K562 (cell line): Measurements from ENCODE around the gene PLEKHS1. TPM values are rescaled to one million over a fixed set of nuclear protein-coding genes. Genes with fewer than 3 reads are reported as not detected.
"Not testable (repeated sequence)": the region's sequence is repeated elsewhere in the genome, so short reads cannot be mapped to it uniquely, and the experiment has no call there.

Source experiments
- ATAC-seq: fragments of 200-7000 bp; cut with Tn5 transposase; 3 replicates; pipeline ENCODE4 v1.9.1; 2020; ENCODE audit warnings: moderate library complexity
- BruUV-seq: library from RNA; stranded (reverse); fragments of 400-500 nt; replicated peaks from 2 replicates; lab custom pipeline; 2021; lab: Mats Ljungman, UMichigan
- CTCF ChIA-PET: fragments of 300-600 bp; formaldehyde crosslinking; extraction: SDS; loops from one replicate; lab custom pipeline; 2021; ENCODE audit warnings: low intra/inter-chr PET ratio; lab: Yijun Ruan, JAX
- POLR2A ChIA-PET: fragments of 300-600, 350-650 bp; sonication (Branson Sonifier 250); formaldehyde crosslinking; extraction: SDS; loops from one replicate; lab custom pipeline; 2021; ENCODE audit warnings: antibody characterized with exemption, inconsistent platforms; lab: Yijun Ruan, JAX
- DNase-seq, 4 experiments: peaks; one replicate each; pipeline versions ENCODE4 v3.0.0 to v3.0.0-alpha.2; 2011 to 2018; ENCODE audit warnings: low spot score in 3 of 4, mixed read lengths in 3 of 4; ENCODE audit errors: extremely low read depth in 1 of 4
- FAIRE-seq: peaks from 2 replicates; lab custom pipeline; 2011; peaks lifted over from hg19 to GRCh38; lab: Jason Lieb, UNC
- H2AFZ ChIP-seq: 2 replicates; pipeline ENCODE4 v1.6.0; 2011; ENCODE audit warnings: low read depth, low read length, control low read depth, inconsistent platforms
- H3K27ac ChIP-seq: fragments of 200-600 bp; 3 replicates; pipeline ENCODE4 v1.8.0; 2011; ENCODE audit warnings: low read depth, mild to moderate bottlenecking, control low read depth, inconsistent platforms, low read length, moderate library complexity, mixed read lengths; ENCODE audit errors: extremely low read depth
- H3K27me3 ChIP-seq, 2 experiments: fragments of 300-600 bp in 1 of 2; 2 replicates in 1 of 2; 3 replicates in 1 of 2; pipeline versions ENCODE4 v1.6.0 to v1.8.0; 2011; ENCODE audit warnings: inconsistent platforms in 2 of 2, low read length in 2 of 2, mild to moderate bottlenecking in 1 of 2, mixed read lengths in 1 of 2, moderate library complexity in 1 of 2; ENCODE audit not compliant: control insufficient read depth in 2 of 2, insufficient read depth in 2 of 2
- H3K36me3 ChIP-seq: fragments of 300-600 bp; 3 replicates; pipeline ENCODE4 v1.8.0; 2011; ENCODE audit warnings: mild to moderate bottlenecking, low read length, inconsistent platforms; ENCODE audit not compliant: control insufficient read depth, insufficient read depth
- H3K4me1 ChIP-seq, 2 experiments: fragments of 200-600 bp in 1 of 2; replicated peaks in 1 of 2; 2 replicates in 1 of 2; 3 replicates in 1 of 2; pipeline versions ENCODE4 v1.5.1 to v1.8.0; 2011; ENCODE audit warnings: inconsistent platforms in 2 of 2, low read length in 2 of 2, mild to moderate bottlenecking in 1 of 2, mixed read lengths in 1 of 2, moderate library complexity in 1 of 2; ENCODE audit not compliant: control insufficient read depth in 2 of 2, insufficient read depth in 2 of 2
- H3K4me2 ChIP-seq: 2 replicates; pipeline ENCODE4 v1.6.1; 2011; ENCODE audit warnings: low read length, control low read depth, inconsistent platforms, mixed read lengths; ENCODE audit not compliant: insufficient read depth
- H3K4me3 ChIP-seq: fragments of 200-600 bp; sonication (generic), shearing (Covaris generic); 2 replicates; pipeline ENCODE4 v1.5.1; 2016; ENCODE audit warnings: control low read depth, inconsistent platforms
- H3K79me2 ChIP-seq: fragments of 200-600 bp; 3 replicates; pipeline ENCODE4 v1.8.0; 2011; ENCODE audit warnings: low read length, inconsistent platforms; ENCODE audit not compliant: control insufficient read depth, insufficient read depth
- H3K9ac ChIP-seq, 2 experiments: 2 replicates each; pipeline versions ENCODE4 v1.6.0 to v1.6.1; 2011; ENCODE audit warnings: low read depth in 2 of 2, low read length in 2 of 2, control low read depth in 1 of 2, inconsistent platforms in 1 of 2, mild to moderate bottlenecking in 1 of 2, mixed read lengths in 1 of 2; ENCODE audit not compliant: insufficient read depth in 1 of 2
- H3K9me1 ChIP-seq: one replicate; pipeline ENCODE4 v1.6.0; 2011; ENCODE audit warnings: inconsistent platforms, mild to moderate bottlenecking, low read length, moderate library complexity; ENCODE audit not compliant: control insufficient read depth, insufficient read depth
- H3K9me3 ChIP-seq: replicated peaks from 2 replicates; pipeline ENCODE4 v1.5.1; 2011; ENCODE audit warnings: low read depth, low read length, inconsistent platforms; ENCODE audit not compliant: control insufficient read depth, insufficient read depth
- H4K20me1 ChIP-seq: replicated peaks from 2 replicates; pipeline ENCODE4 v1.6.1; 2011; ENCODE audit warnings: low read length, inconsistent platforms, mixed read lengths; ENCODE audit not compliant: control insufficient read depth, insufficient read depth
- ARID1B ChIP-seq: fragments of 450-650 bp; IDR thresholded peaks from 2 replicates; pipeline ENCODE4 v1.6.1; 2016; ENCODE audit warnings: antibody characterized with exemption, mild to moderate bottlenecking, inconsistent platforms
- CREBBP ChIP-seq: IDR thresholded peaks from one replicate; pipeline ENCODE4 v1.6.1; 2012; ENCODE audit warnings: low read depth, mild to moderate bottlenecking, control low read depth, inconsistent platforms, low read length
- CREM ChIP-seq: IDR thresholded peaks from 2 replicates; pipeline ENCODE4 v1.6.1; 2014; ENCODE audit warnings: antibody characterized with exemption, low read depth
- DPF2 ChIP-seq: fragments of 450-650 bp; IDR thresholded peaks from 2 replicates; pipeline ENCODE4 v1.6.1; 2016
- EP300 ChIP-seq: IDR thresholded peaks from 2 replicates; pipeline ENCODE4 v1.6.1; 2012; ENCODE audit warnings: low read length, improper control_type of control experiment
- ETV1 ChIP-seq: fragments of 450-650 bp; conservative IDR thresholded peaks from 2 replicates; pipeline ENCODE4 v1.6.1; 2016; ENCODE audit warnings: missing genetic modification characterization, control low read depth, low read depth, missing compliant biosample characterization
- KDM1A ChIP-seq, 2 experiments: fragments of 450-650 bp; IDR thresholded peaks; 2 replicates each; pipeline ENCODE4 v1.6.1; 2016; ENCODE audit warnings: mild to moderate bottlenecking in 2 of 2
- MEIS2 ChIP-seq: fragments of 450-650 bp; IDR thresholded peaks from 2 replicates; pipeline ENCODE4 v1.6.1; 2014; ENCODE audit warnings: mild to moderate bottlenecking; ENCODE audit not compliant: partially characterized antibody
- NCOR1 ChIP-seq: fragments of 450-650 bp; IDR thresholded peaks from 2 replicates; pipeline ENCODE4 v1.6.1; 2016; ENCODE audit warnings: mild to moderate bottlenecking, moderate library complexity
- NONO ChIP-seq, 2 experiments: fragments of 200-400 bp in 1 of 2; fragments of 450-650 bp in 1 of 2; formaldehyde crosslinking in 1 of 2; IDR thresholded peaks; 2 replicates each; pipeline ENCODE4 v1.6.1; 2017; ENCODE audit warnings: low read depth in 2 of 2, mild to moderate bottlenecking in 2 of 2, moderate library complexity in 2 of 2, low read length in 1 of 2
- RFX1 ChIP-seq: fragments of 450-650 bp; IDR thresholded peaks from 2 replicates; pipeline ENCODE4 v1.6.1; 2016; ENCODE audit warnings: mild to moderate bottlenecking, moderate library complexity
- TAL1 ChIP-seq: fragments of 450-650 bp; IDR thresholded peaks from 2 replicates; pipeline ENCODE4 v1.6.1; 2016; ENCODE audit warnings: mild to moderate bottlenecking
- TEAD4 ChIP-seq, 2 experiments: sonication (generic) in 1 of 2; formaldehyde crosslinking in 1 of 2; IDR thresholded peaks; 2 replicates each; pipeline versions ENCODE4 v1.6.1 to v1.8.0; 2012 to 2022; ENCODE audit warnings: borderline replicate concordance in 1 of 2, inconsistent platforms in 1 of 2, low read length in 1 of 2, mild to moderate bottlenecking in 1 of 2, missing genetic modification reagents in 1 of 2
- WGBS: fragments of 100-300 bp; shearing (Covaris generic); methylation state at CpG from one replicate; pipeline ENCODE4 v1.1.6; 2016; ENCODE audit warnings: low coverage, mixed read lengths; ENCODE audit not compliant: insufficient coverage; ENCODE audit errors: missing lambda C conversion rate; 5-methylcytosine and 5-hydroxymethylcytosine counted together
- in situ Hi-C: fragments of 300-500 bp; cut with MboI; formaldehyde crosslinking; loops from 4 replicates; pipeline ENCODE4 v1.15.0; 2018; ENCODE audit warnings: inconsistent platforms, mixed read lengths
- intact Hi-C: fragments of 100-400 bp; cut with micrococcal nuclease; formaldehyde crosslinking; loops from 2 replicates; pipeline ENCODE4 v1.14.2; 2022
- polyA plus RNA-seq, 8 experiments: library from polyadenylated mRNA; depleted of rRNA in 4 of 8; stranded (reverse) in 5 of 8; unstranded in 3 of 8; fragments of >200 nt; fragmentation: Nextera tagmentation in 2 of 8; fragmentation: Illumina TruSeq in 1 of 8; extraction: Ambion mirVana in 2 of 8; extraction: Trizol in 1 of 8; gene quantifications; 2 replicates each; pipeline versions ENCODE4 v1.2.1 to v1.2.3, GENCODE V29; 2011 to 2014; ENCODE audit warnings: inconsistent platforms in 1 of 8, missing spikeins in 1 of 8
- total RNA-seq, 7 experiments: library from RNA; depleted of rRNA in 6 of 7; stranded (reverse); fragments of >200 nt in 6 of 7; fragmentation: Illumina TruSeq in 2 of 7; extraction: Trizol in 2 of 7; gene quantifications; 2 replicates each; pipeline versions ENCODE4 v1.2.1 to v1.2.3, GENCODE V29; 2011 to 2021; ENCODE audit warnings: low replicate concordance in 1 of 7
- TF ChIP-seq, protein P1 (sequence below), 2 experiments: IDR thresholded peaks in 1 of 2; conservative IDR thresholded peaks in 1 of 2; 2 replicates each; pipeline ENCODE4 v1.6.1; 2016; ENCODE audit warnings: low read depth in 2 of 2, mild to moderate bottlenecking in 1 of 2, missing compliant biosample characterization in 1 of 2, missing genetic modification characterization in 1 of 2, moderate library complexity in 1 of 2

The PLEKHS1 gene
- total and polyA plus RNA-seq, 9 of the 15 experiments (the other 6 are each of a cell fraction or from before 2014, with no cell fraction given): not detected

DNA sequence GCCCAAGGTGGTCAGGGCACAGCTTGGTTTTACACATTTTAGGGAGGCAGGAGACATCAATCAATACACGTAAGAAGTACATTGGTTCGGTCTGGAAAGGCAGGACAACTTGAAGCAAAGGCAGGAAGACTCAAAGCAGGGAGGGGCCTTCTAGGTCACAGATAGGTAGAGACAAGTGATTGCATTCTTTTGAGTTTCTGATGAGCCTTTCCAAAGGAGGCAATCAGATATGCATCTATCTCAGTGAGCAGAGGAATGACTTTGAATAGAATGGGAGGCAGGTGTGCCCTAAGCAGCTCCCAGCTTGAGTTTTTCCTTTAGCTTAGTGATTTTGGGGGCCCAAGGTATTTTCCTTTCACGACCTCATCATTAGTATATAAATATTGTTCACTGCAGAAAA, 69.8 kb downstream of the PLEKHS1 start:
- 49% methylated on average over 3 of the region's 3 CpGs for WGBS
- H3K4me2 ChIP-seq, H3K4me3 ChIP-seq, H3K27ac ChIP-seq, H3K9me3 ChIP-seq, H3K79me2 ChIP-seq, H3K9ac ChIP-seq, FAIRE-seq, ATAC-seq, H2AFZ ChIP-seq, H3K9me1 ChIP-seq, CTCF ChIA-PET, H3K36me3 ChIP-seq, intact Hi-C loops, POLR2A ChIA-PET, BruUV-seq, H4K20me1 ChIP-seq, in situ Hi-C loops, H3K27me3 ChIP-seq, DNase-seq: not testable (repeated sequence)
- peaks cover 13 to 21% of the 10 kb centered on the region in 2 experiments; a peak in 3 of 5 replicates for H3K4me1 ChIP-seq

DNA sequence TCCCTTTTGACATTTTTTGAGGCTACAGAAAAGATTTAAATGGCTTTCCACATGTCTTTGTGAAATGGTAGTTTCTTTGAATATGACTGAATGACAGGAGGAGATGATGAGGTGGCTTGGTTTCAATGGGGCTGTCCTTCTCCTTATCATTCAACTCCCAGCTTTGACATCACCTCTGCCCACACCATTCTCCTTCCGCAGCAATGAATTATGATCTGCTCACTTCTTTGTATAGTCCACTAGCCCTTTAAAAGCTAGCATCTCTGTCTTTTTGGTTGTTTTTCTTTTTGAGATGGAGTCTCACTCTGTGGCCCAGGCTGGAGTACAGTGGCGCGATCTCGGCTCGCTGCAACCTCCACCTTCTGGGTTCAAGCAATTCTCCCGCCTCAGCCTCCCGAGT, 70.7 kb downstream of the PLEKHS1 start:
- no peaks in the 10 kb centered on the region for H3K9me1 ChIP-seq
- POLR2A ChIA-PET: no interaction called here
- H3K27me3 ChIP-seq: no peaks in the 10 kb centered on the region
- H3K4me2 ChIP-seq: peak overlapping the region; percentile 11; the same call in 1 of the 2 replicates
- no peak overlapping the region for H3K9ac ChIP-seq
- in situ Hi-C loops (no loop called here), intact Hi-C loops (no loop called here)
- H3K4me1 ChIP-seq: peaks cover 13 to 21% of the 10 kb centered on the region in 2 experiments; a peak in 3 of 5 replicates
- WGBS: 35% methylated on average over 2 of the region's 7 CpGs
- peak; percentile 37 to 69 (median 54) for DNase-seq
- peak; percentile 73 for FAIRE-seq
- H3K36me3 ChIP-seq: no peaks in the 10 kb centered on the region
- H3K79me2 ChIP-seq: no peaks in the 10 kb centered on the region
- CTCF ChIA-PET: no interaction called here
- ATAC-seq: peak; percentile 84
- no peaks in the 10 kb centered on the region for H4K20me1 ChIP-seq
- no peak overlapping the region for H3K27ac ChIP-seq
- H2AFZ ChIP-seq: no peak overlapping the region
- no TSS peak for BruUV-seq
- H3K4me3 ChIP-seq: no peak overlapping the region
- no peaks in the 10 kb centered on the region for H3K9me3 ChIP-seq
- TF ChIP-seq NONO (IDR thresholded peaks at IDR 0.05; ENCODE audit: low read depth in 2 of 2, low read length in 1 of 2): no peak
- TF ChIP-seq TEAD4 (IDR thresholded peaks at IDR 0.05; ENCODE audit: low read length): peak; percentile 57
- no peak for TF ChIP-seq TEAD4 (CRISPR knock-in tag; IDR thresholded peaks at IDR 0.05; ENCODE audit: borderline replicate concordance)
- TF ChIP-seq CREM: peak; percentile 37; the same call in 1 of the 2 replicates
- no peak for TF ChIP-seq RFX1
- TF ChIP-seq DPF2: peak; percentile 73
- TF ChIP-seq NCOR1: peak; percentile 44
- peak; percentile 52 for TF ChIP-seq TAL1
- TF ChIP-seq, protein P1, sequence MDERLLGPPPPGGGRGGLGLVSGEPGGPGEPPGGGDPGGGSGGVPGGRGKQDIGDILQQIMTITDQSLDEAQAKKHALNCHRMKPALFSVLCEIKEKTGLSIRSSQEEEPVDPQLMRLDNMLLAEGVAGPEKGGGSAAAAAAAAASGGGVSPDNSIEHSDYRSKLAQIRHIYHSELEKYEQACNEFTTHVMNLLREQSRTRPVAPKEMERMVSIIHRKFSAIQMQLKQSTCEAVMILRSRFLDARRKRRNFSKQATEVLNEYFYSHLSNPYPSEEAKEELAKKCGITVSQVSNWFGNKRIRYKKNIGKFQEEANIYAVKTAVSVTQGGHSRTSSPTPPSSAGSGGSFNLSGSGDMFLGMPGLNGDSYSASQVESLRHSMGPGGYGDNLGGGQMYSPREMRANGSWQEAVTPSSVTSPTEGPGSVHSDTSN (CRISPR knock-in tag; IDR thresholded peaks at IDR 0.05; ENCODE audit: low read depth): no peak
- TF ChIP-seq, protein P1 (tag; conservative IDR thresholded peaks at IDR 0.05; ENCODE audit: low read depth): peak; percentile 74
- TF ChIP-seq ARID1B: peak; percentile 82
- TF ChIP-seq EP300: peak; percentile 59; the same call in 1 of the 2 replicates
- TF ChIP-seq ETV1 (tag): peak; percentile 63
- TF ChIP-seq CREBBP: no peak
- TF ChIP-seq MEIS2: peak; percentile 93
- TF ChIP-seq KDM1A (IDR thresholded peaks at IDR 0.05): peak in 1 of 2 experiments; percentile 18; a peak in 1 of 4 replicates
